Transverse colon (tissue), 4 donors: ENCODE data around the gene AGO4. TPM values are rescaled to one million over a fixed set of nuclear protein-coding genes. Genes with fewer than 3 reads are reported as not detected.
A peak's percentile ranks its signal among the peaks of the same experiment; 100 is the strongest.

Experiments
- DNase-seq: peaks from one replicate; pipeline ENCODE4 v3.0.0-alpha.2; 2019
- H3K27ac ChIP-seq, 4 donors: fragments of 200-600 bp; sonication (generic); 2 replicates each; pipeline ENCODE4 v1.5.1; 2016 to 2018; ENCODE audit warnings: inconsistent platforms in 4 of 4
- H3K27me3 ChIP-seq: fragments of 200-600 bp; sonication (generic); 2 replicates; pipeline ENCODE4 v1.5.1; 2017; ENCODE audit warnings: inconsistent platforms
- H3K36me3 ChIP-seq, 4 donors: fragments of 200-600 bp; sonication (generic); 2 replicates each; pipeline ENCODE4 v1.5.1; 2017 to 2019; ENCODE audit warnings: inconsistent platforms in 4 of 4
- H3K4me1 ChIP-seq, 4 donors: fragments of 200-600 bp; sonication (generic); 2 replicates each; pipeline ENCODE4 v1.5.1; 2017 to 2020; ENCODE audit warnings: inconsistent platforms in 4 of 4
- H3K4me3 ChIP-seq, 4 donors: fragments of 200-600 bp; sonication (generic); 1 replicate in 1 of 4; 2 replicates in 3 of 4; pipeline versions ENCODE4 v1.5.1 to v1.6.1; 2017 to 2019; ENCODE audit warnings: inconsistent platforms in 4 of 4
- H3K9me3 ChIP-seq, 2 donors: fragments of 200-600 bp; sonication (generic); 2 replicates each; pipeline ENCODE4 v1.5.1; 2017 to 2019; ENCODE audit warnings: inconsistent platforms in 2 of 2
- EP300 ChIP-seq: sonication (generic); formaldehyde crosslinking; IDR thresholded peaks from one replicate; pipeline ENCODE4 v1.6.1; 2017; ENCODE audit warnings: antibody characterized with exemption, low read depth
- POLR2A ChIP-seq: fragments of 450-650 bp; IDR thresholded peaks from one replicate; pipeline ENCODE4 v1.6.1; 2016; ENCODE audit warnings: antibody characterized with exemption, mild to moderate bottlenecking, moderate library complexity
- POLR2AphosphoS5 ChIP-seq, 3 donors: sonication (generic); formaldehyde crosslinking; IDR thresholded peaks; one replicate each; pipeline ENCODE4 v1.6.1; 2016; ENCODE audit warnings: antibody characterized with exemption in 3 of 3
- WGBS, 2 donors: methylation state at CpG; one replicate each; pipeline ENCODE4 v1.1.5; 2018; ENCODE audit warnings: low coverage in 1 of 2; 5-methylcytosine and 5-hydroxymethylcytosine counted together
- in situ Hi-C, 4 donors: fragments of 200-750 bp; cut with MboI; loops; one replicate each; pipeline versions ENCODE4 v1.15.0 to v1.15.1; 2017; ENCODE audit warnings: low sequenced_read_pairs in 3 of 4, low pct_ligation_motif_present in 1 of 4, low pct_unique_long_range_greater_than_20kb in 1 of 4
- intact Hi-C: fragments of 100-400 bp; cut with DNase I; formaldehyde crosslinking; loops from one replicate; pipeline ENCODE4 v1.15.1; 2023; ENCODE audit warnings: low total_unique reads
- total RNA-seq, 4 donors: library from RNA; depleted of rRNA; stranded (reverse); fragments of >200 nt; gene quantifications; one replicate each; pipeline ENCODE4 v1.1.0, GENCODE V29; 2016
- TF ChIP-seq, protein P1 (sequence below), 5 experiments: fragments of 200-600 bp in 3 of 5; fragments of 450-650 bp in 2 of 5; sonication (generic) in 3 of 5; IDR thresholded peaks; 1 replicate in 2 of 5; 2 replicates in 3 of 5; pipeline ENCODE4 v1.5.1; 2016 to 2017; ENCODE audit warnings: antibody characterized with exemption in 5 of 5, inconsistent platforms in 3 of 5, mild to moderate bottlenecking in 2 of 5, moderate library complexity in 1 of 5

Gene AGO4
- total RNA-seq, 4 donors from 2014 or later: 6.4 to 21.3 (median 16.8) TPM

DNA sequence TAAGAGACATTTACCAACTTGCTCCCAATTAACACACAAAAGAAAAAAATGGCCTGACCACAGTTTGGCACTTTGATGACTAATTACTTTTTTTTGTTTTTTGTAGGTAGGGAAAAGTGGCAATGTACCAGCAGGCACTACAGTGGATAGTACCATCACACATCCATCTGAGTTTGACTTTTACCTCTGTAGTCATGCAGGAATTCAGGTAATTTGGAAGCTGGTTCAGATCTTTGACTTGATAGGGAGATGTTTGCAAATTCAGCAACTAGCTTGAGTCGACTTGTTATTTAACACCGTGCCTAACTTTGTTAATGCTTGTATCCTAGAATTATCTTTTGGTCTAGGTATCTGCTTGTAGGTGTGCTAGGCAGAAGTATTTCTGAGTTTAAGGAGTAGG is 42.2 kb downstream of the AGO4 start:
- DNase-seq: no peak
- no peaks in the 10 kb centered on the region for H3K9me3 ChIP-seq
- no peaks in the 10 kb centered on the region for H3K27me3 ChIP-seq
- no peak overlapping the region for H3K4me3 ChIP-seq
- H3K27ac ChIP-seq: no peak overlapping the region
- intact Hi-C loops (no loop called here), in situ Hi-C loops (no loop called here)
- TF ChIP-seq EP300: no peak
- TF ChIP-seq POLR2AphosphoS5 (IDR thresholded peaks at IDR 0.05): no peak
- TF ChIP-seq, protein P1, sequence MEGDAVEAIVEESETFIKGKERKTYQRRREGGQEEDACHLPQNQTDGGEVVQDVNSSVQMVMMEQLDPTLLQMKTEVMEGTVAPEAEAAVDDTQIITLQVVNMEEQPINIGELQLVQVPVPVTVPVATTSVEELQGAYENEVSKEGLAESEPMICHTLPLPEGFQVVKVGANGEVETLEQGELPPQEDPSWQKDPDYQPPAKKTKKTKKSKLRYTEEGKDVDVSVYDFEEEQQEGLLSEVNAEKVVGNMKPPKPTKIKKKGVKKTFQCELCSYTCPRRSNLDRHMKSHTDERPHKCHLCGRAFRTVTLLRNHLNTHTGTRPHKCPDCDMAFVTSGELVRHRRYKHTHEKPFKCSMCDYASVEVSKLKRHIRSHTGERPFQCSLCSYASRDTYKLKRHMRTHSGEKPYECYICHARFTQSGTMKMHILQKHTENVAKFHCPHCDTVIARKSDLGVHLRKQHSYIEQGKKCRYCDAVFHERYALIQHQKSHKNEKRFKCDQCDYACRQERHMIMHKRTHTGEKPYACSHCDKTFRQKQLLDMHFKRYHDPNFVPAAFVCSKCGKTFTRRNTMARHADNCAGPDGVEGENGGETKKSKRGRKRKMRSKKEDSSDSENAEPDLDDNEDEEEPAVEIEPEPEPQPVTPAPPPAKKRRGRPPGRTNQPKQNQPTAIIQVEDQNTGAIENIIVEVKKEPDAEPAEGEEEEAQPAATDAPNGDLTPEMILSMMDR (IDR thresholded peaks at IDR 0.05): no peak
- TF ChIP-seq POLR2A: no peak
- peaks cover 5 to 19% (median 8%) of the 10 kb centered on the region in 4 donors for H3K4me1 ChIP-seq
- WGBS, 2 donors: 90 to 100% methylated on average over 2 of the region's 2 CpGs
- peaks cover 0 to 13% (median 2%) of the 10 kb centered on the region in 4 donors for H3K36me3 ChIP-seq

DNA sequence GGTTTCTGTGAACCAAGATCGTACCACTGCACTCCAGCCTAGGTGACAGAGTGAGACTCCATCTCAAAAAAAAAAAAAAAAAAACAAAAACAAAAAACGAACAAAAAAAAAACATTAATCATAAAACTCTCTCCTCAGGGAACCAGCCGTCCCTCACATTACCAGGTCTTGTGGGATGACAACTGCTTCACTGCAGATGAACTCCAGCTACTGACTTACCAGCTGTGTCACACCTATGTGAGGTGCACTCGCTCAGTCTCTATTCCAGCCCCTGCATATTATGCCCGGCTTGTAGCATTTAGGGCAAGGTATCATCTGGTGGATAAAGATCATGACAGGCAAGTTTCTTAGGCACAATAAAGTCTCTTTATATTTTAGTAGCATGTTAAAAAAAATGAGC is 42.9 kb downstream of the AGO4 start:
- Histone ChIP-seq H3K27me3 (no peaks in the 10 kb centered on the region), H3K9me3 (no peaks in the 10 kb centered on the region), H3K36me3 (peaks cover 0 to 13% (median 2%) of the 10 kb centered on the region in 4 donors), H3K27ac (peak overlapping the region in 3 of 4 donors; percentile 43 to 70 (median 66)), H3K4me3 (no peak overlapping the region), H3K4me1 (peaks cover 5 to 19% (median 8%) of the 10 kb centered on the region in 4 donors)
- no peak for DNase-seq
- 78 to 79% methylated on average over 5 of the region's 5 CpGs for WGBS, 2 donors
- in situ Hi-C loops: no loop called here
- intact Hi-C loops: no loop called here
- TF ChIP-seq POLR2A (no peak), EP300 (no peak), POLR2AphosphoS5 (IDR thresholded peaks at IDR 0.05) (no peak)
- TF ChIP-seq, protein P1 (IDR thresholded peaks at IDR 0.05): no peak

DNA sequence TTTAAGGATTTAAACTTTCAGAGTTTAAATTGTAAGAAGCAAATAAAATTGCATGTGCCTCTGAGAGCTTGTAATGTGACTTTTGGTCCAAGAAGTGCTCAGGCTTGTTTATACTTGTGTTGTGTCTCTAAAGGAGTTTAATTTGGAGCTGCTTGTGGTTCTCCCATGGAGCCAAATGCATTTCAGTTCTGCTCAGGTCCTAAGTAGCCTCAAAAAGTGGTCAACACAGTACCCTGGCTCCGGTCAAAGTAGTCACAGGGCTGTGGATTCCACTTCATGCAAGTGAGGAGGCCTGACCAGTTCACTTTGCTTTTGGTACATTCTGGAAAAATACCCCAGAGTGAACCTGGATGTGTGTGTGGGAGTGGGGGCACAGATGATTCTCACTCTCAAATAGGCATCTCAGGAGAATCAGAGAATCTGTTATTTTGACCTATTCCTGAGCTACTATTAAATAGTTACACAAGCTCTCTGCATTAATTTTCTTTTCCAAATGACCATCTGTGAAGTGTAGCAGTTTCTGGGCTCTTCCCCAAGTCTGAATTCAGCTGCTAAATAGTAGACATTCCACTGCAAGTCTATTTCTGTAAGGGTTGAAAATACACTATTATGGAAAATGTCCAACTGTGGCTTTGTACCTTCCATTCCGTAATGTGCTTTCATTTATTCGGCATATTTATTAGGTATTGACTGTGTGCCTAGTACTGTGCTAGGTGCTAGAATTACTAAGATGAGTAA is 43.5 kb downstream of the AGO4 start:
- no peaks in the 10 kb centered on the region for H3K9me3 ChIP-seq
- H3K4me3 ChIP-seq: no peak overlapping the region
- no peaks in the 10 kb centered on the region for H3K27me3 ChIP-seq
- H3K36me3 ChIP-seq: peaks cover 0 to 13% (median 2%) of the 10 kb centered on the region in 4 donors
- WGBS, 2 donors: 64% methylated on average over 2 to 3 of the region's 3 CpGs
- TF ChIP-seq, protein P1 (IDR thresholded peaks at IDR 0.05): no peak
- TF ChIP-seq EP300 (no peak), POLR2AphosphoS5 (IDR thresholded peaks at IDR 0.05) (peak in 1 of 3 donors; percentile 11), POLR2A (no peak)
- H3K27ac ChIP-seq: peak overlapping the region in 3 of 4 donors; percentile 43 to 70 (median 66)
- intact Hi-C loops: no loop called here
- in situ Hi-C loops: no loop called here
- DNase-seq: no peak
- peaks cover 5 to 19% (median 8%) of the 10 kb centered on the region in 4 donors for H3K4me1 ChIP-seq

DNA sequence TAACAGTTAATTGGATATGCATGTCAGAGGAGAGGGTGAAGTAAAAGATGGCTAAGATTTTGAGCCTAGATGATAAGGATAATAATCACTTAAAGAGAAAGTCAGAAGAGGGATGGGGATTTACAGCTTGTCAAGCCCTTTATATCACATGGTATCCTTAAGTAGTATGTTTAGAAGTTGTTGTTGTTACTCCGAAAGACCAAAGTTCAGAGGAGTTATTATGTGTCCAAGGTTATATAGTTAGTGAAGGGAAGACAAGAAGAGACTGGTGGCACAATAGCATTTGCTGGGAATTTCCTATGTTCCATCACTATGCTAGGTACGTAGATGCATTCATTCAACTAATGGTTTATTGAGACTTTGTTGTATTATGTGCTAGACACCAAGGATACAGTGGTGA is 44.4 kb downstream of the AGO4 start:
- TF ChIP-seq EP300 (no peak), POLR2A (no peak), POLR2AphosphoS5 (IDR thresholded peaks at IDR 0.05) (no peak)
- TF ChIP-seq, protein P1 (IDR thresholded peaks at IDR 0.05): no peak
- intact Hi-C loops (no loop called here), in situ Hi-C loops (no loop called here)
- Histone ChIP-seq H3K27ac (peak overlapping the region in 3 of 4 donors; percentile 28 to 70 (median 66)), H3K36me3 (peaks cover 0 to 13% (median 2%) of the 10 kb centered on the region in 4 donors), H3K4me3 (no peak overlapping the region), H3K4me1 (peaks cover 5 to 23% (median 8%) of the 10 kb centered on the region in 4 donors), H3K27me3 (no peaks in the 10 kb centered on the region), H3K9me3 (no peaks in the 10 kb centered on the region)
- no peak for DNase-seq
- 34 to 40% methylated on average over 2 of the region's 2 CpGs for WGBS, 2 donors
